ENCODE data around the gene OR2V1.
"Not testable (repeated sequence)": the region's sequence is repeated elsewhere in the genome, so short reads cannot be mapped to it uniquely, and the experiment has no call there.

Gene OR2V1

GRCh38 chr5:181101930-181102674 lies 28.9 kb downstream of the OR2V1 start:
- not testable (repeated sequence) for DNase-seq

- DNase-seq, result not testable (repeated sequence)
These were observed 29.8 kb downstream of the OR2V1 start for GRCh38 chr5:181101030-181101641.

- DNase-seq, result no peak
These were observed 30.7 kb downstream of the OR2V1 start for GRCh38 chr5:181100121-181100875.

- DNase-seq, result no peak
These were observed 31.3 kb downstream of the OR2V1 start for GRCh38 chr5:181099602-181100086.

- DNase-seq, result no peak
These were observed 32.0 kb downstream of the OR2V1 start for GRCh38 chr5:181098762-181099601.

- DNase-seq, result not testable (repeated sequence)
These were observed 33.0 kb downstream of the OR2V1 start for GRCh38 chr5:181097759-181098491.

GRCh38 chr5:181097383-181097753 lies 33.6 kb downstream of the OR2V1 start:
- DNase-seq, result not testable (repeated sequence)

- DNase-seq, result not testable (repeated sequence)
These were observed 34.1 kb downstream of the OR2V1 start for GRCh38 chr5:181096721-181097382.

GRCh38 chr5:181095162-181095561 lies 35.8 kb downstream of the OR2V1 start:
- not testable (repeated sequence) for DNase-seq

GRCh38 chr5:181092428-181092827 lies 38.5 kb downstream of the OR2V1 start:
- no peak for DNase-seq

GRCh38 chr5:181088289-181088688 lies 42.7 kb downstream of the OR2V1 start:
- DNase-seq, result no peak

GRCh38 chr5:181087309-181087708 lies 43.7 kb downstream of the OR2V1 start:
- DNase-seq, result no peak

GRCh38 chr5:181086884-181087205 lies 44.1 kb downstream of the OR2V1 start:
- DNase-seq, result no peak

GRCh38 chr5:181086026-181086883 lies 44.7 kb downstream of the OR2V1 start:
- DNase-seq, result no peak

GRCh38 chr5:181084621-181085195 lies 46.3 kb downstream of the OR2V1 start:
- DNase-seq, result no peak

- DNase-seq, result no peak
These were observed 49.0 kb downstream of the OR2V1 start for GRCh38 chr5:181081989-181082388.

GRCh38 chr5:181076920-181077319 lies 54.0 kb downstream of the OR2V1 start:
- no peak for DNase-seq

All from CD4-positive, alpha-beta T cell treated with Interleukin-4 for 1 hour (primary cell).